HG03378 (cell line): Measurements from ENCODE around the gene NFATC2.

Experiments
- ATAC-seq: cut with Tn5 transposase; IDR thresholded peaks from one replicate; pipeline ENCODE4 v1.9.1; 2021; ENCODE audit warnings: mild to moderate bottlenecking, moderate library complexity; ENCODE audit not compliant: unreplicated experiment

The NFATC2 gene

DNA sequence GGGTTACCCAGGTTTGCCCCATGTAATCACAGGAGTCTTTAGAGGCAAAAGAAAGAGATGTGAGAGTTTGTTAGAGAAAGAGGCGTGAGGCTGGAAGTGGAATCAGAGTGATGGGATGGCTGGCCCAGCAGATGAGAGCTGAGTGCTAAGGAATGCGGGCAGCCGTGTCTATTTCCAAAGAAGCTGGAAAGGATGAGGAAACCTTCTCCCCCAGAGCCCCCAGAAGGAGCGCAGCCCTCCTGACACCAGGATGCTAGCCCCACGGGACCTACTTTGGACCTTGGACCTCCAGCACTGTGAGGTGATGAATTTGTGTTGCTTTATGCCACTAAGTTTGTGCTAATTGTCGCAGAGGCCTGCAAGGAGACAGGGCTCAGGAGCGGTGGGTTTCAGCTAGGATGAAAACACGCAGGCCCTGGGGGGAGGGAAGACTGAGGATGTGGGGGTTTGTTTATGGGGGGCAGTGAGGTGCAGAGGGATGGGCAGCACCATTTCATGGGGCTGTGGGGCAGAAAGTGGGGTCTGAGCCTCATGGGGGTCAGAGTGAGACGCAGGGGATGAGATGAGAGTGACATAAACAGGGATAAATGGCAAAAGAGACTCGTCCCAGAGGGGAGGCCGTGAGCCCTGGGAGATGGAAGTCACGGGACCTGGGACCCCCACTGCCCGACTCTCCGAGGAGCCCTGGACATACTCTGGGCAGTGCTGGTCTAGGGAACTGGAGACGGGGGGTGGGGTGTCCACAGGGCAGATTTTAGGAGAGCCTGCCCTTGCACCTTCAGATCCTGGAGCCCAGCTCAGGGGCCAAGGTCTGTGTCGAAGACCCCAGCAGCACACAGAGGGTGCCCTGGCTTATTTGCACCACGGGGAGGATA is 160.2 kb downstream of the NFATC2 start:
- no peak for ATAC-seq

DNA sequence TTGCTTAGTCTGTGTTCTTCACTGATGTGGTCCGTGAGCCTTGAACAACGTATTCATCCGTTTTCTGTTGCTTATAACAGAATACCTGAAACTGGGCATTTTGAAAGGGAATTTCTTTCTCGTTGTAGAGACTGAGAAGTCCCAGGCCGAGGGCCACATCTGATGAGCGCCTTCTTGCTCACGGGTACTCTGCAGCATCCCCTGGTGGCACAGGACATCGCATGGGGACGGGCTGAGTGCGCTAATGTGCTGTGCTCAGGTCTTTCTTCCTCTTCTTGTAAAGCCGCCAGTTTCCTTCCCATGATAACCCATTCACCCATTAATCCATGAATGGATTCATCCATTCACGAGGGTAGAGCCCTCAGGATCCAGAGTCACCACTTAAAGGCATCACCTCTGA is 161.0 kb downstream of the NFATC2 start:
- ATAC-seq, result no peak

DNA sequence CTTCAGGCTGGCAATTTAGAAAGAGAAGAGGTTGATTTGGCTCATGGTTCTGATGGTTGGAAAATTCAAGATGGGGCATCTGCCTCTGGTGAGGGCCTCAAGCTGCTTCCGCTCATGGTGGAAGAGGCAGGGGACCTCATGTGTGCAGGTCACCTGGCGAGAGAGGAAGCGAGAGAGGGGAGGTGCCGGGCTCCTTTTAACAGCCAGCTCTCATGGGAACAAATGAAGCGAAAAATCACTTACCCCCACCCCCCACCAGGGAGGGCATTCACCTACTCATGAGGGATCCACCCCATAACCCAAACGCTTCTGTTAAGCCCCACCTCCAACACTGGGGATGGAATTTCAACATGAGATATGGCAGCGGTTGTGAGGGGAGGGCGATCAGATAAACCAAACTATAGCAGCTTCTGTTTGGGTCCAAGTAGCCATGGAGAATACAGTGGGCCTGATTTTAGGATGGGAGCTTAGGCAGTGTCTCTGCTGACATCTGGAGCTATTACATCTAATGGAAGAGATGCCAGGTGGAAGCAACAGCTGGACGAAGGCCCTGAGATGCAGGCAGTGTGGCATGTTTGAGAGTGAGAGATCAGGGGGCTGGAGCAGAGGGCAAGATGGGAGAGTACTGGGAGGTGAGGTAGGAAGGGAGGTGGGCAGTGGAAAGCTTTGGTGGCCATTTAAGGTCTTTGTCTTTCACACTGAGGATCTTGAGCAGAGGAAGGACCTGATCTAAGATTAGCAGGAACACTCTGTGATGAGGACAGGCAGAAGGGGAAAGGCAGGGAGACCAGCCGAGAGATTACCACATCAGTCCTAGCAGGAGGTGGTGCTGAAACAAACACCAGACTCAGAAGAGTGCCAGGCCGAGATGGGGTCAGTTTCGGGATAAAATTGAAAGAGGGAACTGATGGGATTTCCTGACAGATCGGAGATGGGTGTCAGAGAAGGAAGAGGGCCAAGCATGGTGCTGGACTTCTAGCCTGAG is 161.8 kb downstream of the NFATC2 start:
- ATAC-seq, result no peak

DNA sequence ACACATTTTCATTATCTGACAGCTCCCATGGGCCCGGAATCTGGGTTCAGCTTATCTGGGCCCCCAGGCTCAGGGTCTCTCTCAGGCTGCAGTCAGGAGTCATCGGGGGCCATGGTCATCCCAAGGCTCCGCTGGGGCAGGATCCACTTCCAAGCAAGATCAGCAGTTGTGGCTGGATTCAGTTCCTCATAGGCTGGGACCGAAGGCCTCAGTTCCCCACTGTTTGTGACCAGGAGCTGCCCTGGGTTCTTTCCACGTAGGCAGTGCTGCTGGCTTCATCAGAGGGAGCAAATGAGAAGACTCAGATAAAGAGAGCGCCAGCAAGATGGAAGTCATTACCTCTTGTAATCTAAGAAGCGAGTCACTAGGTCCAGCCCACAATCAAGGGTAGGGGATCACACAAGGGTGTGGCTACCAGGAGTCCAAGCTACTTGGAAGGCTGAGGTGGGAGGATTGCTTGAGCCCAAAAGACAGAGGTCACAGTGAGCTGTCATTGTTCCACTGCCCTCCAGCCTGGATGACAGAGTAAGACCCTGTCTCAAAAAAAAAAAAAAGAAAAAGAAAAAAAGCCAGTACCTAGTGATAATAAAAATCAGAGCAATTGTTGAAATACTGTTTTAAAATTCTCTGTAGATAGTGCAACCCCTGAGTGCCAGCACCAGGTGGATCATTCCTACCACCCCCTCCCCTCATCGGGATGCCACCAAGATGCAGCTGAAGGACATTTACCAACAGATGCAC is 162.7 kb downstream of the NFATC2 start:
- ATAC-seq, result no peak

DNA sequence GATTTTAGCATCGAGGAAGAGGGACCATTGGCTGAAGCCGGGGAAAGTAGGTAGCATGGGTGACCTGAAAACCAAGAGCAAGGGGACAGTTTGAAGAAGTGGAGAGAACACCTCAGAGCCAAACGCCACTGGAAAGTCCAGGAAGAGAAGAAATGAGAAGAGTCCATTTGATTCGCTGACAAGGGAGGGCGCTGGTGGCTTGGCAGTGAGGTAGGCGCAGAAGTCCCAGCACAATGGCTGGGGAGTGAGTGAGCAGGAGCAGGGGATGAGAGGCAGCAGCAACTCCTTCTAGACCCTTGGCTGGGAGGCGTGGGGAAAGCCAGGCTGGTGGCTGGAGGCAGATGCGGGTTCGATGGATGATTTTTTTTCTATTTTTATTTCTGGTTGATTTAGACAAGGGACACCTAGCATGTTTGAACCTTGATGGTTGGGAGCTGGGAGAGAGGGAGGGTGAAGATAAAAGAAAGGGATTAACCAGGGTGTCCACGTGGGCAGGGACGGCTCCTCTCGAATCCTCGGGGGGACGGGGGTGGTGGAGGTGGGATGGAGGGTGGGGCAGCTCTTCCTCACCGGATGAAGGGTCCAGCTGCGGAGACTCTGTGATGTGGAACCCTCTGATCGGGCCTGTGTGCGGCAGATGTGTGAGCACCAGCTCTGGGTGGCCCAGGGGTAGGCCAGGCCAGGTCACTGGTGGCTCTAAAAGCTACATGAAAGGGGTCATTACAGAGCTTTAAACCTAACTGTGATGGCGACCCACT is 164.2 kb downstream of the NFATC2 start:
- no peak for ATAC-seq

DNA sequence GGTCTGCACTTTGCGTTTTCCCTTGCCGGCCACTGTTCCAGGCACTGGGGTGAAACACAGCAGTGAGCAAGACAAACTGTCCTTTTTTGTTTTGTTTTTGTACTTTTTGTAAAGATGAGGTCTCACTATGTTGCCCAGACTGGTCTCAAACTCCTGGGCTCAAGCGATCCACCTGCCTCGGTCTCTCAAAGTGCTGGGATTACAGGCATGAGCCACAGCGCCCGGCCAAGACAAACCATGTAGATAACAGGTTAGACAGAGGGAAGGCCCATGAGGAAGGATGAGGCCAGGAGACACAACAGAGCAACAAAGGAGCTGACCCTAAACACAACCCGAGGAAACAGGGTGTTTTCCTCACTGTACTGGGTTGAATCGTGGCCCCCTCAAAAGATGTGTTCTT is 165.4 kb downstream of the NFATC2 start:
- no peak for ATAC-seq

DNA sequence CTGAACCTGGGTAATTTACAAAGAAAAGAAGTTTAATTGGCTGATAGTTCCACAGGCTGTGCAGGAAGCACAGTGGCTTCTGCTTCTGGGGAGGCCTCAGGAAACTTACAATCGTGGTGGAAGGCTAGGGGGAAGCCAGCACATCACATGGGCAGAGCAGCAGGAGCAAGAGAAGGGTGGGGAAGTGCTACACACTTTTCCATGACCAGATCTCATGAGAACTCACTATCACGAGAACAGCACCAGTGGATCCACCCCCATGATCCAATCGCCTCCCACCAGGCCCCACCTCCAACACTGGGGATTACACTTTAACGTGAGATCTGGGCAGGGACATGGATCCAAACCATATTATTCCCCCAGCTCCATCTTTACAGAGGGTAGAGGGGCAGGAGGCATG is 166.4 kb downstream of the NFATC2 start:
- ATAC-seq, result no peak

DNA sequence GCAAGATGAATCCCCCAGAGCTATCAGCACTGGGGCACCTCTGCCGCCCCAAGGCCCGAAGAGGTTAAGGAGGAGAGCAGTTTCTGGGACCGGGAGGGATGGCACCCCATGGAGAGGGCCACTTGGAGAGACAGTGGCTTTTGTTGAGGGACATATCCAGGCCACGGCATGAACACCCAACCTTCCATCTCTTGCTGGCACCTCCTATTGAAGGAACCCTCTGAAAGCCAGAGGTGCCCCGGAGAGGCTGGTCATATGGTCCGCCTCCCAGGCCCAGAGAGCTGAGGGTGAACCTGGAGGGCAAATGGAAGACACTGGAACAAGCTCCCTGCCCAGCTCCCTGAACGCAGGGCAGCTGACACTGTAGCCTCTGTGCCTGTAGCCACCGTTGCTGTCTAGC is 167.0 kb downstream of the NFATC2 start:
- no peak for ATAC-seq

DNA sequence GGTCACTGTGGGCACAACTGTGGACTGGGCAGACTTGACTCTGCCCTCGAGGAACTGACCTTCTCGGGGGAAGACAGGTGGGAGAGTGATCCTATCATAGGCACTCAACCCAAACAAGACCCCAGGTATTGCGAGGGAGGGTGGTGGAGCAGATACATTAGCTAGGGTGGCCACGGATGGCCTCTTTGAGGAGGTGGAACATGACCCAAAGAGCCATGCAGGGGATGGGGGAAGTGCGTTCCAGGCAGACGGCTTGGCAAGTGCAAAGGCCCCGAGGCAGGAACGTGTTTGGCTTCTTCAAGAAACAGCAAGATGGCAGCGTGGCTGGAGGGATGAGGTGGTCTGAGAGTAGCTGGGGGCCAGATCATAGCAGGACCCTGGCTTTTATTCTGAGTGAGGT is 167.6 kb downstream of the NFATC2 start:
- ATAC-seq, result no peak

DNA sequence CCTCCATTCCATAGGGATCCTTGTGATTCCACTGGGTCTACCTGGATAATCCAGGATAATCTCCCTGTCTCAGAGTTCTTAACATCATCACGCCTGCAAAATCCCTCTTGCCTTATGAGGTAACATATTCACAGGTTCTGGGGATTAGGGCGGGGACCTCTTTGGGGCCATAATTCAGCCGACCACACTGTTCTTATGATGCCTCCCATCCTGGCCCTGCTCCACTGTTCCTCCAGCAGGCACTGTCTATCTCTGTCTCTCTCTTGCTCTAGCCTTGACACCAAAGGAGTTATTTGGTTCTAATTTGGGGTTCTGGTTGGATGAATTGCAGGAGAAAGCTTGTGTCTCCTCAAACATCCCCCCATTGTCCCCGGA is 168.1 kb downstream of the NFATC2 start:
- no peak for ATAC-seq

DNA sequence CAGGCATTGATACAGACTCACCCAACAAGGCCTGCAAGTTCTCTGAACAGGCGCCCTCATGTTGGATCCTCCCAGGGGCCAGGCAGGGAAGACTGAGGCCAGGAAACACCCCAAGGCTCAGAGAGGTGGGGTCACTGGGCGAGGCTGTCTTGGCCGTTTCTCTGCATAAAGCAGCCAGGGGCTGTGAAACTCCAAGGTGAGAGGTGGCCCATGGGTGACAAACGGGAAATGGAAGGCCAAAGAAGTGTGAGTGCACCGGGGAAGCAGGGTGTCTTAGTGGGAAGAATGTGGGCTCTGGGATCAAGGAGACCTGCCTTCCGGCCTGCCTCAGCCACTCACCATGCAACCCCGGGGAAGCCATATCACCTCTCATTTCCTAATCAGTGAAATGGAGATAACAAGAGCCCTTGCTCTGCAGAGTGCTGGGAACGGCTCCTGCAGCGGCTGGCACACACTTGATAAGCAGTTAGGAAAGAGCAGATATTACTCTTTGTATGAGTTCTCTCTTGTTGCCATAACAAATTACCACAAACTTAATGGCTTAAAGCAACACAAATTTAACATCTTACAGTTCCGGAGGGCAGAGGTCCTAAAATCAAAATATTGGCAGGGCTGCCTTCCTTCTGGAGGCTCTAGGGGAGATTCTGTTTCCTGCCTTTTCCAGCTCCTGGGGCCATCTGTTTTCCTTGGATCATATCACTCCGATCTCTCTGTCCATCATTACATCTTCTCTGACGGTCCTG is 168.6 kb downstream of the NFATC2 start:
- ATAC-seq, result no peak

DNA sequence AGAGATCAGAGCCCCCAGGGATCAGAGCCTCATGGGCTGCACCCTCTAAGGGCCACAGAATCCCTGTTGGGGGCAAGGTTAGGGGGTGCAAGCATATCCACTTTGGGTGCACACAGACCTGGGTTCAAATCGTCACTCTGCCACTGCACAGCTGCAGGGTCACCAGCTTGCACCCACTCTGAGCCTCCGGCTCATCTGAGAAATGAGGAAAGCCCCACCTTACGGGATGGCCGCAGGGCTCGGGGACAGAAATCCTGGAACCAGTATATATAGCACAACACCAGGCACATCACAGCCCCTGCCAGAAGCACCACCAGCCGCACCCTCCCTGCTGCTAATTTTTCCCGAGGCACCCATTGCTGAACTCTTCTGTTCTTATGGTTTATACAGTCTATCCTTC is 169.6 kb downstream of the NFATC2 start:
- no peak for ATAC-seq

DNA sequence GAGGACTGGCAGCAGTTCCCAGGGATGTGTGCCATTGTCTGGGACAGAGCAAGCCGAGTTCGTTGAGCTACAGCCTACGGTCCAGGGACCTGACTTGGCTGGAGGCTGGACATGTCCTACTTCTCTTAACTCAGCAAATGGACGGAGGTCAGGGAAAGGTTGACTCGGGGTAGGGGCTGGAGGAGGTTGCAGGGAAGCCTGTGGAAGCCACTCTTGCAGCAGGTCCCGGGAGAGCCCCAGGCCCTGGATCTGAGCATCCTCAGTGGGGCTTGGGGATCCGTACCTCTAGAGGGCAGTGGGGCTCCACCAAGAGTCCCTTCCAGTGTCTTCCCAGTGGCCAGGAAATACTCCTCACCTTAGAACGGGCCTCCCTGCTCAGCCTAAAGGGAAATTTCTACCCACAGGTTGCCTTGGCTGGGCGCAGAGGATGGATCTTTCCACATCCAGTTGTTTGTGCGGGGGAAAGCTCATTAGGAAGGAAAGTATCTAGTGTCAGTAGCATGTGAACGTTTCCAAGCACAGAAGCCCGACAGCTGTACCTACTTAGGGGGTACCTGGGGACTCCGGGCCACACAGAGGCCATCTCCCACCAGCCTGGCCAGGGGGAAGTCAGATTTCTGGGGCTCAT is 170.2 kb downstream of the NFATC2 start:
- no peak for ATAC-seq

DNA sequence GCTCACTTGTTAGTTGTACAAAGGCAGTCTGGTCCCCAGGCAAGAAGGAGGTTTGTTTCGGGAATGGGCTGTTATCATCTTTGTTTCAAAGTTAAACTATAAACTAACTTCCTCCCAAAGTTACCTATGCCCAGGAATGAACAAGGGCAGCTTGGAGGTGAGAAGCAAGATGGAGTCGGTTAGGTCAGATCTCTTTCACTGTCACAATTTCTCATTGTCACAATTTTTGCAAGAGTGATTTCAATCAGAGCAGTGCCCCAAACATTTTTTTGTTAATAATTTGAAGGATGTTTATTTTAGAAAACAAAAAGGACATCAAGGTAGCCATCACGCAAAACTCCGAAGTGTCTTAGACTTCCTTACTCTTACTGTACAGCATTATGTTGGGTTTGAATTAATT is 170.8 kb downstream of the NFATC2 start:
- no peak for ATAC-seq

DNA sequence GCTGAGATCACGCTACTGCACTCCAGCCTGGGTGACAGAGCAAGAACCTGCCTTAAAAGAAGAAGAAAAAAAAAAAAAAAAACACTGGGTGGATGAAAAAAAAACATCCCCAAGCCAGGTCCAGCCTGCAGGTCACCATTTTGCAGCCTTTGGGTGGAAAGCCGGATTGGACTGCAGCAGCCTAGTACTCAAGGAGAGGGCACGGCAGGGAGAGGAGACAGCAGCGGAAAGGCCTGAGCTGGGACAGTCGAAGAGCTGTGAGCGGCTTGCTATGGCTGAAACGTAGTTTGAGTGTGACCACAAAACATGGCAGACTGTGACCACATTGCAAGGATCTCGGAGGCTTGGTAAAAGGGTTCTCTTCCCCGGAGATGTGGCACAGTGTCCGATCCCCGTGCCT is 173.0 kb downstream of the NFATC2 start:
- no peak for ATAC-seq

DNA sequence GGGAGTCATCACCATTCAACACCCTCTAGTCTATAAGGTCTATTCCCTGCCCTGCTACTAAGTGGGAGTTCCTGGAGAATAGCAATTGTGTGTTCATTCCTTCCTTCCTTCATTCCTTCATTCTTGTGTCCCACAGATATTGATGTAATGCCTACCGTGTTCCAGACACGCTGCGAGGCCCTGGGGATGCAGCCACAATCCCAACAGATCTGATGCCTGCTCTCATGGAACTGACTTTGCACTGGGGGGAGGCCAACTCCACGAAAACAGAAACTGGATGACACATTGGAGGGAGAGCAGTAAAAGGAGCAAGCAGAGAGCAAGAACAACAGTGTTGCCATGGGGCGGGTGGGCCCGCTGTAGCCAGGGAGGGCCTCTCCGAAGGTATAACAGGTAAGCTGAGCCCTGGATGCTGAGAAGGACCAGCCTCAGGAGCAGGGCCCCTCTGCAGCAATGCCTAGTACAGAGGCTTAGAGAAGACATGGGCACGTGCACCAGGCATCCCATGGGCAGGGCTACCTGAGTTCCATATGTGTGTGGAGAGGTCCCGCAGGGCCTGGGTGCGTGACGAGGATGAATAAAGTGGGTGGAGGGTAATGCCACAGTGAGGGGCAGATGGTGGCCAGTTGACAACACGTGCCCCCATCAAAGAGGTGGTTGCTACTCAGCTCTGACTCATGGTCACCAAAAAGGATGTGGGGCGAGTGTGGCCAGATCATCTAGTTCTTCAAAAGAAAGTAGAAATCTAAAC is 173.9 kb downstream of the NFATC2 start:
- ATAC-seq, result no peak

DNA sequence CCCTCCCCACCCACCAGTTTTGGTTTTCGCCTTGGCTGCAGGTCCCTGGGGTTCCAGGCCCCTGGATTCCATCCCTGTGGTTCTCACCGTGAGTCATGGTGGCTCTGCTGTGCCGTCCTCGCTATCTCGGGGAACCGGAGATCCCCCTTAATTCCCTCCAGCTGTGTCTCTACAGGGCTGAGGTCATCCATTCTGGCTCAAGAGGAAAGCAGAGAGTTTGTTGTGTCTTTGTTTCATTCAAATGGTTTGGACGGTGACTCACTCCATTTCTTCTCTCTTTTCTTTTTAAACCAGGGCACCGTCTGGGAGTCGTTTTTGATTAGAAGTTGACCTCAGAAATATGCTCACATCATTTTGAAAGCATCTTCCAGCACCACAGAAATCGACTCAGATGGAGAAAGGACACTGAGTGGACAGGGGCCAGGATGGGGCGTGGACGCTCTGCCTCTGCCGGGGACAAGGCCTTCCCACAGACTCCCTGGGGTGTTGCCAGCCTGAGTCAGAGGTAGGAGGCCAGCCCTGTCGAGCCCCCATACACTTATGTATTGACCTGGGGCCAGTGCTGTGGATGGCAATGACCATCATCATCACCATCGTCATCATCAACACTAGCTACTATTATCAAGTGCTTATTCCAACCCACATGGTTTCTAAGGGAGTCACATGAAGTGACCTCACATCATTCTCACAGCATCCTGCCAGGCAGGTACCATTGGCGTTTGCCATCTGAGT is 176.2 kb downstream of the NFATC2 start:
- no peak for ATAC-seq

DNA sequence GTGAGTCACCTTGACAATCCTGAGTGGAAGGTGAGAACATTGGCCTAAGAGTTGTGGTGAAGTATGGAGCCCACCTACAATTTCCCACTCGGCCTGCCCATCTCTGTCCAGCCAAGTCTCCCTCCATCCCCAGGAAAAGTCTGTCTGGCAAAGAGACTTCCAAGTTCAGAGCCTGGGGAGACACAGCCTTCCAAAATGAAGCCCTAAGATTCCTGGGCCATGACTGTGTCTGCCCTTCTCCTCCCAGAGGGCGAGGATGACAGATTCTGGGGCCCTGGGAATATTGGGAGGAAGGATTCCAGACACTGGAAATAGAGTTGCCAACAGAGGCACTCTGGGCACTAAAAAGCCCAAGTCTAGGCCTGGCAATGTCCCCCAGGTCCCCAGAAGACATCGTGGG is 176.8 kb downstream of the NFATC2 start:
- ATAC-seq, result no peak
